Astrocyte (in vitro differentiated cells and primary cell): Measurements from ENCODE around the gene MELK. TPM values are rescaled to one million over a fixed set of nuclear protein-coding genes. Genes with fewer than 3 reads are reported as not detected.

Experiments
- DNase-seq: peaks from one replicate; pipeline ENCODE4 v3.0.0-alpha.2; 2010; ENCODE audit warnings: low read depth
- FAIRE-seq: peaks from 2 replicates; lab custom pipeline; 2011; peaks lifted over from hg19 to GRCh38; lab: Jason Lieb, UNC
- H2AFZ ChIP-seq: 2 replicates; pipeline ENCODE4 v1.6.0; 2012; ENCODE audit warnings: low read depth, low read length, inconsistent platforms
- H3K27ac ChIP-seq: 2 replicates; pipeline ENCODE4 v1.5.1; 2011; ENCODE audit warnings: low read depth, low read length, inconsistent platforms
- H3K27me3 ChIP-seq: 2 replicates; pipeline ENCODE4 v1.6.0; 2011; ENCODE audit warnings: low read length, inconsistent platforms; ENCODE audit not compliant: insufficient read depth
- H3K36me3 ChIP-seq: 2 replicates; pipeline ENCODE4 v1.5.1; 2011; ENCODE audit warnings: low read length, inconsistent platforms; ENCODE audit not compliant: insufficient read depth
- H3K4me1 ChIP-seq: 2 replicates; pipeline ENCODE4 v1.5.1; 2011; ENCODE audit warnings: low read length, inconsistent platforms; ENCODE audit not compliant: insufficient read depth
- H3K4me2 ChIP-seq: 2 replicates; pipeline ENCODE4 v1.6.0; 2012; ENCODE audit warnings: low read length, inconsistent platforms
- H3K4me3 ChIP-seq: 2 replicates; pipeline ENCODE4 v1.5.1; 2011; ENCODE audit warnings: low read depth, mild to moderate bottlenecking, low read length, inconsistent platforms; ENCODE audit not compliant: insufficient read depth
- H3K79me2 ChIP-seq: 2 replicates; pipeline ENCODE4 v1.6.0; 2012; ENCODE audit warnings: mild to moderate bottlenecking, low read length, inconsistent platforms; ENCODE audit not compliant: insufficient read depth
- H3K9ac ChIP-seq: 2 replicates; pipeline ENCODE4 v1.6.0; 2012; ENCODE audit warnings: mild to moderate bottlenecking, low read length, inconsistent platforms
- H3K9me3 ChIP-seq: 2 replicates; pipeline ENCODE4 v1.5.1; 2012; ENCODE audit warnings: low read depth, mild to moderate bottlenecking, low read length, inconsistent platforms; ENCODE audit not compliant: insufficient read depth
- H4K20me1 ChIP-seq: 2 replicates; pipeline ENCODE4 v1.6.0; 2012; ENCODE audit warnings: low read length, inconsistent platforms; ENCODE audit not compliant: insufficient read depth
- H3K27ac Mint-ChIP-seq: one replicate; pipeline ENCODE4 v1.8.0; 2021; ENCODE audit warnings: mild to moderate bottlenecking, mixed read lengths; ENCODE audit not compliant: unreplicated experiment
- H3K27me3 Mint-ChIP-seq: one replicate; pipeline ENCODE4 v1.8.0; 2021; ENCODE audit warnings: low read depth, mixed read lengths; ENCODE audit not compliant: unreplicated experiment
- H3K36me3 Mint-ChIP-seq: one replicate; pipeline ENCODE4 v1.8.0; 2021; ENCODE audit warnings: low read depth, mixed read lengths; ENCODE audit not compliant: unreplicated experiment
- H3K4me1 Mint-ChIP-seq: one replicate; pipeline ENCODE4 v1.8.0; 2021; ENCODE audit warnings: low read depth, mixed read lengths; ENCODE audit not compliant: unreplicated experiment
- H3K4me3 Mint-ChIP-seq: one replicate; pipeline ENCODE4 v1.8.0; 2021; ENCODE audit warnings: mild to moderate bottlenecking, moderate library complexity, mixed read lengths; ENCODE audit not compliant: unreplicated experiment
- H3K9me3 Mint-ChIP-seq: one replicate; pipeline ENCODE4 v1.8.0; 2021; ENCODE audit warnings: mild to moderate bottlenecking, mixed read lengths; ENCODE audit not compliant: unreplicated experiment
- CTCF ChIP-seq: IDR thresholded peaks from 2 replicates; pipeline ENCODE4 v1.5.1; 2011; ENCODE audit warnings: low read depth, mild to moderate bottlenecking, inconsistent platforms, low read length, moderate library complexity; ENCODE audit not compliant: insufficient read depth
- EZH2 ChIP-seq: IDR thresholded peaks from 2 replicates; pipeline ENCODE4 v1.6.1; 2012; ENCODE audit warnings: mild to moderate bottlenecking, low read length, inconsistent platforms; ENCODE audit not compliant: insufficient read depth
- total RNA-seq: library from RNA; stranded (reverse); gene quantifications from 2 replicates; pipeline ENCODE4 v1.2.1, GENCODE V29; 2021

The MELK gene
- total RNA-seq, 1 donor from 2014 or later, result 12.3 TPM

- Histone ChIP-seq H2AFZ (no peak overlapping the region), H3K4me1 (no peaks in the 10 kb centered on the region), H4K20me1 (peaks cover 7% of the 10 kb centered on the region), H3K27me3 (no peaks in the 10 kb centered on the region), H3K4me2 (no peak overlapping the region), H3K4me3 (no peak overlapping the region), H3K79me2 (peaks cover 23% of the 10 kb centered on the region), H3K36me3 (peaks cover 22% of the 10 kb centered on the region), H3K27ac (no peak overlapping the region), H3K9me3 (no peaks in the 10 kb centered on the region), H3K9ac (no peak overlapping the region)
- Mint-ChIP-seq H3K27ac (no peak overlapping the region), H3K4me3 (no peak overlapping the region), H3K9me3 (no peaks in the 10 kb centered on the region), H3K4me1 (no peaks in the 10 kb centered on the region), H3K36me3 (no peaks in the 10 kb centered on the region), H3K27me3 (no peaks in the 10 kb centered on the region)
- FAIRE-seq, result no peak
- TF ChIP-seq EZH2 (no peak), CTCF (no peak)
- no peak for DNase-seq
Measured at GRCh38 chr9:36637491-36638270, 65.0 kb downstream of the MELK start.

GRCh38 chr9:36640771-36641381 lies 68.2 kb downstream of the MELK start:
- no peak overlapping the region for H3K4me3 ChIP-seq
- H3K27me3 ChIP-seq, result no peaks in the 10 kb centered on the region
- peaks cover 22% of the 10 kb centered on the region for H3K79me2 ChIP-seq
- no peaks in the 10 kb centered on the region for H3K4me1 Mint-ChIP-seq
- H3K4me3 Mint-ChIP-seq, result no peak overlapping the region
- H3K36me3 Mint-ChIP-seq, result peaks cover 6% of the 10 kb centered on the region
- H3K4me1 ChIP-seq, result no peaks in the 10 kb centered on the region
- no peak overlapping the region for H2AFZ ChIP-seq
- no peaks in the 10 kb centered on the region for H3K27me3 Mint-ChIP-seq
- no peak overlapping the region for H3K4me2 ChIP-seq
- no peaks in the 10 kb centered on the region for H3K9me3 ChIP-seq
- H3K36me3 ChIP-seq, result peaks cover 16% of the 10 kb centered on the region
- H3K9ac ChIP-seq, result no peak overlapping the region
- no peak for TF ChIP-seq CTCF
- no peak for TF ChIP-seq EZH2
- DNase-seq (no peak), FAIRE-seq (no peak)
- H4K20me1 ChIP-seq, result no peaks in the 10 kb centered on the region
- H3K27ac ChIP-seq, result no peak overlapping the region
- H3K9me3 Mint-ChIP-seq, result no peaks in the 10 kb centered on the region
- no peak overlapping the region for H3K27ac Mint-ChIP-seq

GRCh38 chr9:36642817-36643216 lies 70.1 kb downstream of the MELK start:
- H3K27ac Mint-ChIP-seq, result no peak overlapping the region
- Histone ChIP-seq H2AFZ (no peak overlapping the region), H3K36me3 (peaks cover 16% of the 10 kb centered on the region), H3K4me1 (no peaks in the 10 kb centered on the region), H3K9ac (no peak overlapping the region), H3K9me3 (no peaks in the 10 kb centered on the region), H3K4me2 (no peak overlapping the region), H4K20me1 (no peaks in the 10 kb centered on the region), H3K4me3 (no peak overlapping the region), H3K27me3 (no peaks in the 10 kb centered on the region), H3K27ac (no peak overlapping the region), H3K79me2 (peaks cover 22% of the 10 kb centered on the region)
- H3K4me1 Mint-ChIP-seq, result no peaks in the 10 kb centered on the region
- H3K9me3 Mint-ChIP-seq, result peaks cover 4% of the 10 kb centered on the region
- FAIRE-seq (no peak), DNase-seq (no peak)
- H3K27me3 Mint-ChIP-seq, result no peaks in the 10 kb centered on the region
- no peak overlapping the region for H3K4me3 Mint-ChIP-seq
- no peak for TF ChIP-seq EZH2
- TF ChIP-seq CTCF, result no peak
- H3K36me3 Mint-ChIP-seq, result peaks cover 20% of the 10 kb centered on the region
